Ovary (tissue), 9 donors: ENCODE measurements around the gene PXT1. TPM values are rescaled to one million over a fixed set of nuclear protein-coding genes. Genes with fewer than 3 reads are reported as not detected.

Source experiments
- DNase-seq, 5 donors: peaks; one replicate each; pipeline ENCODE4 v3.0.0-alpha.2; 2019 to 2020
- H3K27ac ChIP-seq, 2 donors: fragments of 200-600 bp; one replicate each; pipeline versions ENCODE4 v1.5.1 to v1.8.0; 2019 to 2022
- H3K27me3 ChIP-seq: fragments of 200-600 bp; one replicate; pipeline ENCODE4 v1.8.0; 2022
- H3K36me3 ChIP-seq: fragments of 200-600 bp; sonication (generic); one replicate; pipeline ENCODE4 v1.5.1; 2019
- H3K4me1 ChIP-seq: one replicate; pipeline ENCODE4 v1.8.1; 2013; ENCODE audit warnings: mild to moderate bottlenecking, moderate library complexity; ENCODE audit not compliant: insufficient read depth
- H3K4me3 ChIP-seq: fragments of 200-600 bp; sonication (generic); one replicate; pipeline ENCODE4 v1.5.1; 2017
- H3K9me3 ChIP-seq, 2 donors: fragments of 200-600 bp in 1 of 2; sonication (generic) in 1 of 2; one replicate each; pipeline versions ENCODE4 v1.5.1 to v1.8.1; 2013 to 2019; ENCODE audit warnings: mild to moderate bottlenecking in 1 of 2, moderate library complexity in 1 of 2
- CTCF ChIP-seq, 3 donors: fragments of 450-650 bp in 2 of 3; fragments of 200-600 bp in 1 of 3; IDR thresholded peaks; one replicate each; pipeline versions ENCODE4 v1.5.1 to v1.8.0; 2016 to 2022; ENCODE audit warnings: antibody characterized with exemption in 3 of 3, mild to moderate bottlenecking in 1 of 3
- EP300 ChIP-seq: sonication (generic); formaldehyde crosslinking; IDR thresholded peaks from one replicate; pipeline ENCODE4 v1.6.1; 2017; ENCODE audit warnings: antibody characterized with exemption
- POLR2A ChIP-seq: fragments of 450-650 bp; IDR thresholded peaks from one replicate; pipeline ENCODE4 v1.6.1; 2017; ENCODE audit warnings: antibody characterized with exemption, mild to moderate bottlenecking, moderate library complexity
- WGBS, 3 donors: extraction: QIAGEN DNeasy Blood & Tissue Kit in 1 of 3; methylation state at CpG; one replicate each; pipeline versions ENCODE4 v1.1.5 to v1.1.7; 2013 to 2017; 5-methylcytosine and 5-hydroxymethylcytosine counted together
- intact Hi-C, 4 donors: fragments of 100-400 bp; cut with DNase I; formaldehyde crosslinking; loops; one replicate each; pipeline versions ENCODE4 v1.11.0 to v1.15.1; 2022 to 2023
- polyA plus RNA-seq, 2 donors: library from polyadenylated mRNA; stranded (reverse); fragments of 200-250 nt in 1 of 2; fragments of 350-450 nt in 1 of 2; fragmentation: Illumina TruSeq in 1 of 2; extraction: RNeasy Lipid Tissue Mini Kit (QIAGEN cat#74804) in 1 of 2; gene quantifications; one replicate each; pipeline ENCODE4 v1.2.3, GENCODE V29; 2013 to 2014
- total RNA-seq, 7 donors: library from RNA; depleted of rRNA in 2 of 7; stranded (reverse); fragments of >200 nt in 2 of 7; fragmentation: NEBNext Ultra II Directional in 3 of 7; extraction: Animal tissue kit (Norgen Biotek cat#: 25700) in 3 of 7; gene quantifications; one replicate each; pipeline versions ENCODE4 v1.1.0 to v1.2.4, GENCODE V29; 2016 to 2023
- donor health status: DM: no; HTN: no; CAD: no; lungs with moderate emphysema.
- donor health status: DM: no; HTN: no; CAD: no.
- donor health status: Bipolar disorder and iron deficiency.
- donor health status: DM: yes; HTN: yes; CAD: no.
- donor health status: DM: no; HTN: no; CAD: no.
- donor health status: DM: yes; HTN: yes; CAD: no.

PXT1 gene
- total and polyA plus RNA-seq, 9 donors = not detected

- peak; percentile 88 for TF ChIP-seq EP300
- TF ChIP-seq POLR2A = peak; percentile 38
- no peak for TF ChIP-seq CTCF (IDR thresholded peaks at IDR 0.05)
- DNase-seq = peak; percentile 85 to 95 (median 93)
- peak overlapping the region in 1 of 2 donors; percentile 94 for H3K27ac ChIP-seq
- H3K4me3 ChIP-seq = no peak overlapping the region
- WGBS, 3 donors = 25 to 30% (median 29%) methylated on average over 8 of the region's 8 CpGs
- no peaks in the 10 kb centered on the region for H3K36me3 ChIP-seq
- intact Hi-C loops = loop anchor here in 3 of 4 donors (5.0 to 10.0 kb wide), 3 partner anchors 103 to 153 kb away; partner anchors contain the start of genes STK38 (in 2 of the 3) and SRSF3 (in 1 of the 3)
- no peaks in the 10 kb centered on the region for H3K27me3 ChIP-seq
- peaks cover 12% of the 10 kb centered on the region for H3K4me1 ChIP-seq
- no peaks in the 10 kb centered on the region for H3K9me3 ChIP-seq
These were observed 1.3 kb downstream of the PXT1 start for GRCh38 chr6:36441307-36441894.

- DNase-seq = no peak
- WGBS, 3 donors = 80 to 87% (median 85%) methylated on average over 1 of the region's 1 CpG
- Histone ChIP-seq H3K27me3 (no peaks in the 10 kb centered on the region), H3K36me3 (no peaks in the 10 kb centered on the region), H3K9me3 (no peaks in the 10 kb centered on the region), H3K27ac (no peak overlapping the region), H3K4me3 (no peak overlapping the region), H3K4me1 (peaks cover 1% of the 10 kb centered on the region)
- intact Hi-C loops = no loop called here
- TF ChIP-seq POLR2A = no peak
- no peak for TF ChIP-seq CTCF (IDR thresholded peaks at IDR 0.05)
- TF ChIP-seq EP300 = no peak
These were observed 6.2 kb downstream of the PXT1 start for GRCh38 chr6:36436466-36436865.

GRCh38 chr6:36432151-36432671, 10.4 kb downstream of the PXT1 start:
- 25 to 49% (median 34%) methylated on average over 4 of the region's 4 CpGs for whole genome bisulfite sequencing, 3 donors
- no peak for DNase-seq
- Histone ChIP-seq H3K4me3 (no peak overlapping the region), H3K4me1 (no peaks in the 10 kb centered on the region), H3K9me3 (no peaks in the 10 kb centered on the region), H3K27ac (no peak overlapping the region), H3K36me3 (no peaks in the 10 kb centered on the region), H3K27me3 (no peaks in the 10 kb centered on the region)
- intact Hi-C loops = no loop called here
- TF ChIP-seq EP300 (no peak), CTCF (IDR thresholded peaks at IDR 0.05) (no peak), POLR2A (no peak)

- no peaks in the 10 kb centered on the region for H3K4me1 ChIP-seq
- H3K4me3 ChIP-seq = no peak overlapping the region
- no peaks in the 10 kb centered on the region for H3K36me3 ChIP-seq
- DNase-seq = no peak
- 88 to 91% (median 89%) methylated on average over 4 of the region's 4 CpGs for whole genome bisulfite sequencing, 3 donors
- intact Hi-C loops = no loop called here
- H3K27ac ChIP-seq = no peak overlapping the region
- no peaks in the 10 kb centered on the region for H3K9me3 ChIP-seq
- no peak for TF ChIP-seq CTCF (IDR thresholded peaks at IDR 0.05)
- no peak for TF ChIP-seq EP300
- no peak for TF ChIP-seq POLR2A
- no peaks in the 10 kb centered on the region for H3K27me3 ChIP-seq
These were observed 11.5 kb downstream of the PXT1 start for GRCh38 chr6:36431197-36431596.
